MM.1S (cell line): Measurements from ENCODE around the gene TSR2.
"Not testable (repeated sequence)": the region's sequence is repeated elsewhere in the genome, so short reads cannot be mapped to it uniquely, and the experiment has no call there.

Source experiments
- DNase-seq: peaks from one replicate; pipeline ENCODE4 v3.0.0-alpha.2; 2015
- H2AFZ ChIP-seq: fragments of 300-600 bp; sonication (generic); 2 replicates; pipeline ENCODE4 v1.6.0; 2016; ENCODE audit warnings: antibody characterized with exemption, low read length
- H3F3A ChIP-seq: fragments of 300-600 bp; sonication (generic); 2 replicates; pipeline ENCODE4 v1.6.1; 2016; ENCODE audit warnings: mild to moderate bottlenecking, antibody characterized with exemption, low read length, moderate library complexity, mixed read lengths; ENCODE audit not compliant: insufficient read depth
- H3K27ac ChIP-seq: fragments of 300-600 bp; sonication (generic); 2 replicates; pipeline ENCODE4 v1.5.1; 2016; ENCODE audit warnings: mild to moderate bottlenecking, low read length
- H3K27me3 ChIP-seq: fragments of 300-600 bp; sonication (generic); replicated peaks from 2 replicates; pipeline ENCODE4 v1.6.0; 2016; ENCODE audit warnings: low read length; ENCODE audit not compliant: insufficient read depth
- H3K36me3 ChIP-seq: fragments of 300-600 bp; sonication (generic); replicated peaks from 2 replicates; pipeline ENCODE4 v1.6.1; 2016; ENCODE audit warnings: mild to moderate bottlenecking, low read length, mixed read lengths; ENCODE audit not compliant: insufficient read depth
- H3K4me1 ChIP-seq: fragments of 300-600 bp; sonication (generic); 2 replicates; pipeline ENCODE4 v1.6.1; 2016; ENCODE audit warnings: low read length, mixed read lengths
- H3K4me2 ChIP-seq: fragments of 300-600 bp; sonication (generic); 2 replicates; pipeline ENCODE4 v1.6.0; 2016; ENCODE audit warnings: low read depth, low read length
- H3K4me3 ChIP-seq: fragments of 300-600 bp; sonication (generic); 2 replicates; pipeline ENCODE4 v1.5.1; 2016; ENCODE audit warnings: low read length, mixed read lengths
- H3K79me2 ChIP-seq: fragments of 300-600 bp; sonication (generic); 2 replicates; pipeline ENCODE4 v1.6.1; 2016; ENCODE audit warnings: mixed run types, low read length, mixed read lengths
- H3K9ac ChIP-seq: fragments of 300-600 bp; sonication (generic); 2 replicates; pipeline ENCODE4 v1.6.1; 2016; ENCODE audit warnings: low read length, mixed read lengths
- H3K9me2 ChIP-seq: fragments of 300-600 bp; sonication (generic); replicated peaks from 2 replicates; pipeline ENCODE4 v1.6.1; 2016; ENCODE audit warnings: mild to moderate bottlenecking, low read length, mixed read lengths; ENCODE audit not compliant: insufficient read depth
- H3K9me3 ChIP-seq: fragments of 300-600 bp; sonication (generic); replicated peaks from 2 replicates; pipeline ENCODE4 v1.6.1; 2016; ENCODE audit warnings: mild to moderate bottlenecking, low read length, mixed read lengths; ENCODE audit not compliant: insufficient read depth
- H4K20me1 ChIP-seq: fragments of 300-600 bp; sonication (generic); 2 replicates; pipeline ENCODE4 v1.6.1; 2016; ENCODE audit warnings: mild to moderate bottlenecking, low read length, moderate library complexity, mixed read lengths; ENCODE audit not compliant: insufficient read depth
- EZH2 ChIP-seq: fragments of 300-600 bp; sonication (generic); optimal IDR thresholded peaks from 2 replicates; pipeline ENCODE3; 2017; ENCODE audit warnings: low read depth, mild to moderate bottlenecking, antibody characterized with exemption, low read length, mixed read lengths
- EZH2phosphoT487 ChIP-seq: fragments of 300-600 bp; sonication (generic); IDR thresholded peaks from 2 replicates; pipeline ENCODE4 v1.6.1; 2018; ENCODE audit warnings: antibody characterized with exemption, low read length
- TF ChIP-seq, protein P1 (sequence below): fragments of 300-600 bp; sonication (generic); IDR thresholded peaks from 2 replicates; pipeline ENCODE4 v1.5.1; 2016; ENCODE audit warnings: antibody characterized with exemption, low read length, mixed read lengths

TSR2 gene

DNA sequence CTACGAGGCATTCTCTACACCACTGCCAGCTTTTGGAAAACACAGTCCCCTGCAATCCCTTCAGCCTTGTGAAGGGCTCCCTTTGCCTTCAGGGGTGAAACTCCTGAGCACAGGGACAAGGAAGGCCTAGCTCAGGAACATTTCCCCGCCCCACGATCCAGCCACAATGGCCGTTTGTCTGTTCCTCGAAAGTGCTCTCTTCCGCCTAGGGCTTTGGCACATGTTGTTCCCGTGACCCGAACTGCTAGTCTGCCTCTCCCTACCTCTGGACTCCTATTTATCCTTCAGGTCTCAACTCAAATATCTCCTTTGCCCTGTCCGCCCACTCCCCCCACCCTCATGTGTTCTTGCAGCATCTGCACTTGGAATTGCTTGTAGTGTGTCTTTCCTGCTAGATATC is 43.7 kb downstream of the TSR2 start:
- DNase-seq = no peak
- Histone ChIP-seq H3K4me1 (no peaks in the 10 kb centered on the region), H3K79me2 (no peaks in the 10 kb centered on the region), H3K4me3 (no peak overlapping the region), H3K27me3 (no peaks in the 10 kb centered on the region), H3K4me2 (no peak overlapping the region), H3K27ac (no peak overlapping the region), H2AFZ (no peak overlapping the region), H3K9me2 (no peaks in the 10 kb centered on the region), H3K9me3 (no peaks in the 10 kb centered on the region), H4K20me1 (no peaks in the 10 kb centered on the region), H3F3A (no peaks in the 10 kb centered on the region), H3K36me3 (no peaks in the 10 kb centered on the region), H3K9ac (no peak overlapping the region)
- TF ChIP-seq EZH2phosphoT487 (no peak), EZH2 (no peak)
- TF ChIP-seq, protein P1, sequence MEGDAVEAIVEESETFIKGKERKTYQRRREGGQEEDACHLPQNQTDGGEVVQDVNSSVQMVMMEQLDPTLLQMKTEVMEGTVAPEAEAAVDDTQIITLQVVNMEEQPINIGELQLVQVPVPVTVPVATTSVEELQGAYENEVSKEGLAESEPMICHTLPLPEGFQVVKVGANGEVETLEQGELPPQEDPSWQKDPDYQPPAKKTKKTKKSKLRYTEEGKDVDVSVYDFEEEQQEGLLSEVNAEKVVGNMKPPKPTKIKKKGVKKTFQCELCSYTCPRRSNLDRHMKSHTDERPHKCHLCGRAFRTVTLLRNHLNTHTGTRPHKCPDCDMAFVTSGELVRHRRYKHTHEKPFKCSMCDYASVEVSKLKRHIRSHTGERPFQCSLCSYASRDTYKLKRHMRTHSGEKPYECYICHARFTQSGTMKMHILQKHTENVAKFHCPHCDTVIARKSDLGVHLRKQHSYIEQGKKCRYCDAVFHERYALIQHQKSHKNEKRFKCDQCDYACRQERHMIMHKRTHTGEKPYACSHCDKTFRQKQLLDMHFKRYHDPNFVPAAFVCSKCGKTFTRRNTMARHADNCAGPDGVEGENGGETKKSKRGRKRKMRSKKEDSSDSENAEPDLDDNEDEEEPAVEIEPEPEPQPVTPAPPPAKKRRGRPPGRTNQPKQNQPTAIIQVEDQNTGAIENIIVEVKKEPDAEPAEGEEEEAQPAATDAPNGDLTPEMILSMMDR = no peak

DNA sequence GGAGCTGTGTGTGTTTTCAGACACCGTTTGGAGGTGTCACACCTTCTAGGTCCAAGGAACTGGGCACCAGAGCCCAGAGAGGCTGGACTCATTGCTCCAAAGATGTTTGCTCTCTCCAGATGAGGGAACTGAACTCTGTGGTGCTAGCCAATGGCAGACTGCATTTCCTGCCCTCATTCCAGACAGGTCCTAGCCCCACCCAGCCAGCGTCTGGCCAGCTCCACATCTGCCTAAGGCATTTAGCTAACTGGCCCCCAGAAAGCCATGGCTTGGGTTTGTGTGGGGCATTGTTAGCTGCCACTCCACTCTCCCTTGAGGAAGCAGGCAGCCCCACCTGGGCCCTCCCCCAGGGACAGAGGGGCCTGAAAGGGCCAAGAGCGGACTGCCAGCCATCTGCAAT is 44.5 kb downstream of the TSR2 start:
- no peaks in the 10 kb centered on the region for H3F3A ChIP-seq
- TF ChIP-seq EZH2phosphoT487 (no peak), EZH2 (no peak)
- TF ChIP-seq, protein P1 = no peak
- H4K20me1 ChIP-seq = no peaks in the 10 kb centered on the region
- H3K36me3 ChIP-seq = no peaks in the 10 kb centered on the region
- H3K27me3 ChIP-seq = no peaks in the 10 kb centered on the region
- no peak overlapping the region for H3K4me3 ChIP-seq
- no peak overlapping the region for H3K4me2 ChIP-seq
- H3K79me2 ChIP-seq = no peaks in the 10 kb centered on the region
- no peak for DNase-seq
- H3K9me2 ChIP-seq = no peaks in the 10 kb centered on the region
- H3K27ac ChIP-seq = no peak overlapping the region
- no peaks in the 10 kb centered on the region for H3K9me3 ChIP-seq
- no peaks in the 10 kb centered on the region for H3K4me1 ChIP-seq
- H2AFZ ChIP-seq = no peak overlapping the region
- H3K9ac ChIP-seq = no peak overlapping the region

DNA sequence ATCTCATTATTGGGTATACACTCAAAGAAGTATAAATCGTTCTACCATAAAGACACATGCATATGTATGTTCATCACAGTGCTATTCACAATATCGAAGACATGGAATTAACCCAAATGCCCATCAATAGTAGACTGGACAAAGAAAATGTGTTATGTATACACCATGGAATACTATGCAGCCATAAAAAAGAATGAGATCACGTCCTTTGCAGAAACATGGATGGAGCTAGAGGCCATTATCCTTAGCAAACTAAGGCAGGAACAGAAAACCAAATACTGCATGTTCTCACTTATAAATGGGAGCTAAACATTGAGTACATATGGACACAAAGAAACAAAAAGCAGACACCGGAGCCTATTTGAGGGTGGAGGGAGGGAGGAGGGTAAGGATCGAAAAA is 49.6 kb downstream of the TSR2 start:
- H3K4me2 ChIP-seq, H4K20me1 ChIP-seq, H3K79me2 ChIP-seq, H3K27ac ChIP-seq, H3F3A ChIP-seq, H3K36me3 ChIP-seq, H2AFZ ChIP-seq, H3K9me2 ChIP-seq, H3K4me3 ChIP-seq, H3K9ac ChIP-seq, H3K9me3 ChIP-seq, H3K4me1 ChIP-seq, DNase-seq, H3K27me3 ChIP-seq: not testable (repeated sequence)

DNA sequence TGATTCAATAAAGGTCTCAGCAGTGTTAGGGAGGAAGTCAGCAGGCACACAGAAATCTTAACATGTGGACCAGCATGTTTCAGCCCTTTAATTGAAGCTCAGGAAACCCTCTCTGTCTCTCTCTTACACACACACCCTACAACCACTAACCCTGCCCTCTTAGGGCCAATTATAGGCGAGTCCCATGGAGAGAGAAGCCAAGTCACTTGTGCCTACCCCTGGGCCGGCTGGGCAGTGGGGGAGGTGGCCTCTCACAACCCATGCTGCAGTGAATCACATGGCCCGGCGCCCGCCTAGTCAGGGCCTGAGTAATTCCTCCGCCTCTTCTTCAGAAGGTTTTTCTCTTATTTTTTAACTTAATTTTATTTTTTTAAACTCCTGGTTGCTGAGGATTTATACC is 52.1 kb downstream of the TSR2 start:
- DNase-seq = no peak
- Histone ChIP-seq H3K4me2 (no peak overlapping the region), H3K27me3 (no peaks in the 10 kb centered on the region), H2AFZ (no peak overlapping the region), H3K4me1 (no peaks in the 10 kb centered on the region), H3K79me2 (no peaks in the 10 kb centered on the region), H3K36me3 (no peaks in the 10 kb centered on the region), H3F3A (no peaks in the 10 kb centered on the region), H3K9ac (no peak overlapping the region), H3K9me2 (no peaks in the 10 kb centered on the region), H3K4me3 (no peak overlapping the region), H3K27ac (no peak overlapping the region), H4K20me1 (no peaks in the 10 kb centered on the region), H3K9me3 (no peaks in the 10 kb centered on the region)
- TF ChIP-seq, protein P1 = no peak
- TF ChIP-seq EZH2phosphoT487 = no peak
- TF ChIP-seq EZH2 = no peak
